ENCODE data around the gene EXOC8.

EXOC8 gene

DNA sequence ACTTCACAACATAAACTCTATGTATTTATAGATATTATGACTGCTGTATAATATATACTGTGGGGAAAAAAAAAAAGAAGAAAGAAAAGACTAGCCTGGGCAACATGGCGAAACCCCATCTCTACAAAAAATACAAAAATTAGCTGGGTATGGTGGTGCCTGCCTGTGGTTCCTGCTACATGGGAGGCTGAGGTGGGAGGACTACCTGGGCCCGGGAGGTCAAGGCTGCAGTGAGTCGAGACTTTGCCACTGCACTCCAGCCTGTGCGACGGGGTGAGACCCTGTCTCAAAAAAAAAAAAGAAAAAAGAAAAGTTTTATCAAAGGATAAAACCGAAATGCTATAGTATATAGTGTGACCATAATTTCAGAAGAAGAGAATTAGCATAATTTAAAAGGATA, 2.7 kb downstream of the EXOC8 start:
- Mint-ChIP-seq H3K27ac (no peak overlapping the region), H3K27me3 (no peaks in the 10 kb centered on the region), H3K4me1 (peaks cover 64% of the 10 kb centered on the region), H3K4me3 (peak overlapping the region; percentile 58), H3K36me3 (peaks cover 24% of the 10 kb centered on the region), H3K9me3 (no peaks in the 10 kb centered on the region)
- ATAC-seq = no peak

- Mint-ChIP-seq H3K36me3 (peaks cover 24% of the 10 kb centered on the region), H3K27ac (no peak overlapping the region), H3K9me3 (no peaks in the 10 kb centered on the region), H3K4me3 (peak overlapping the region; percentile 58), H3K27me3 (no peaks in the 10 kb centered on the region), H3K4me1 (peaks cover 64% of the 10 kb centered on the region)
- ATAC-seq = no peak
Measured at GRCh38 chr1:231334079-231334666, 3.5 kb downstream of the EXOC8 start.

- ATAC-seq = no peak
- no peaks in the 10 kb centered on the region for H3K27me3 Mint-ChIP-seq
- H3K4me1 Mint-ChIP-seq = peaks cover 58% of the 10 kb centered on the region
- no peaks in the 10 kb centered on the region for H3K9me3 Mint-ChIP-seq
- H3K27ac Mint-ChIP-seq = no peak overlapping the region
- no peak overlapping the region for H3K4me3 Mint-ChIP-seq
- H3K36me3 Mint-ChIP-seq = peaks cover 24% of the 10 kb centered on the region
Measured at GRCh38 chr1:231332761-231333160, 4.9 kb downstream of the EXOC8 start.

GRCh38 chr1:231329483-231329882, 8.2 kb downstream of the EXOC8 start:
- Mint-ChIP-seq H3K9me3 (no peaks in the 10 kb centered on the region), H3K4me3 (no peak overlapping the region), H3K27ac (no peak overlapping the region), H3K36me3 (peaks cover 17% of the 10 kb centered on the region), H3K27me3 (no peaks in the 10 kb centered on the region), H3K4me1 (peaks cover 35% of the 10 kb centered on the region)
- ATAC-seq = no peak

GRCh38 chr1:231327617-231328016, 10.0 kb downstream of the EXOC8 start:
- no peak for ATAC-seq
- peaks cover 29% of the 10 kb centered on the region for H3K4me1 Mint-ChIP-seq
- no peak overlapping the region for H3K4me3 Mint-ChIP-seq

DNA sequence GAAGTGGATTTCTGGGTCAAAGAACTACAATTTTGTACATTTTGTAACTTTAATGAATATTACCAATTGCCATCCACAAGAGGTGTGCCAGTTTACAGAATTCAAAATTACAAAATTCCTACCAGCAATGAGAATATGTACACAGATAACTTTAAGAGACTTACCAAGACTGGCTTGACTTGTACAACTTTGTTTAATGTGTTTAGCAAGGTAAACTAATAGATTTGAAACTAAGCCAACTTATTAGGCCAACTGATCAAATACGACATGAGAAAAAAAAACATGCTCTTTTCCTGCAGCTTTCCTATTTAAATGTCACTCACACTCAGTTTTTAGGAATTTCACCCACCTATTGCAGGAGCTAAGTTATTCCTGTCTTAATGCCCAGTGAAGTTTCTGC, 11.4 kb downstream of the EXOC8 start:
- no peak overlapping the region for H3K27ac Mint-ChIP-seq
- no peak for ATAC-seq
- H3K36me3 Mint-ChIP-seq = peaks cover 9% of the 10 kb centered on the region
- no peak overlapping the region for H3K4me3 Mint-ChIP-seq
- no peaks in the 10 kb centered on the region for H3K9me3 Mint-ChIP-seq
- peaks cover 20% of the 10 kb centered on the region for H3K4me1 Mint-ChIP-seq
- no peaks in the 10 kb centered on the region for H3K27me3 Mint-ChIP-seq

More at GRCh38 chr1:231327617-231328016, 10.0 kb downstream of the EXOC8 start:
- peaks cover 17% of the 10 kb centered on the region for H3K36me3 Mint-ChIP-seq
- H3K27ac Mint-ChIP-seq = no peak overlapping the region
- H3K9me3 Mint-ChIP-seq = no peaks in the 10 kb centered on the region
- H3K27me3 Mint-ChIP-seq = no peaks in the 10 kb centered on the region

GRCh38 chr1:231324660-231325059, 13.0 kb downstream of the EXOC8 start:
- Mint-ChIP-seq H3K4me1 (peaks cover 7% of the 10 kb centered on the region), H3K36me3 (no peaks in the 10 kb centered on the region), H3K4me3 (no peak overlapping the region), H3K27ac (no peak overlapping the region), H3K9me3 (no peaks in the 10 kb centered on the region), H3K27me3 (no peaks in the 10 kb centered on the region)
- no peak for ATAC-seq

DNA sequence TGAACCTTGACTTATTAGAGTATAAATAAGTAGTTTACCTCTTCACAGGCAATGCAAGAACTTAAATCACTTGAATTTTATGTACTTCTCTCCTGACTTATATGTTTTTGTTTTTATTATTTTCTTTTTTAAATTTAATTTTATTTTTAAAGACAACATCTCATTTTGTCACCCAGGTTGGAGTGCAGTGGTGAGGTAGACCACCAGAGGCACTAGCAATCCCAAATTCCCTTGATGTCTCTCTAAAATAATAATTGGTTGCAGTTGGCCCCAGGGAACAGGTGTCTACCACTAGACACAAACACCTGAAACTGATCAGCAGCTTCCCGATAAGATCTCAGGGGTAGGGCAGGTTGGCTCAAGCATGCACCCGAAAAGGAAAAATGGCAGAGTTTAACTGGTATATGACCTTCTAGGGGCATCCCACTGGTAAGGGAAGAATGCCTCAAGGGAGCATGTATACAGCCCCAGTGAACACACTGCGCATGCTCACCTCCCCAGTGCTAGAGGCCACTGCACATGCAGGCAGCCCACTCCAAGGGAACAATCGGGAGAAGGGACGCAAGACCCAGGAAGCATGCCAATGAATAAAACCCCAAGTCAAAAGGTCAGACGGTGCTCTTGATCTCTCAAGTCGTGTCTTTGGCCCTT, 14.6 kb downstream of the EXOC8 start:
- Mint-ChIP-seq H3K4me3 (no peak overlapping the region), H3K4me1 (no peaks in the 10 kb centered on the region), H3K36me3 (no peaks in the 10 kb centered on the region), H3K27me3 (no peaks in the 10 kb centered on the region), H3K27ac (no peak overlapping the region), H3K9me3 (no peaks in the 10 kb centered on the region)
- no peak for ATAC-seq

DNA sequence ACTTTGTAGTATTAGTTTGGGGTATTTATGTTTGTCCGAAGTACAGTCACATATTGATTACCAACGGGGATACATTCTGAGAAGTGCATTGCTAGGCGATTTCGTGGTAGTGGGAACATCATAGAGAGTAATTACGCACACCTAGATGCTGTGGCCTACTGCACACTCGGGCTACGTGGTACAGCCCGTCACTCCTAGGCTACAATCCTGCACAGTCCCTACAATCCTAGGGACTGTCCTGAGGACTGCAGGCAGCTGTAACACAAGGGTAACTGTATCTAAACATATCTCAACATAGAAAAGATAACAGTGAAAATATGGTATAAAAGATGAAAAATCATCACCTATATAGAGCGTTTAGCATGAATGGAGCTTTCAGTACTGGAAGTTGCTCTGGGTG, 18.6 kb downstream of the EXOC8 start:
- Mint-ChIP-seq H3K27me3 (no peaks in the 10 kb centered on the region), H3K4me1 (peaks cover 6% of the 10 kb centered on the region), H3K36me3 (no peaks in the 10 kb centered on the region), H3K9me3 (no peaks in the 10 kb centered on the region), H3K27ac (no peak overlapping the region), H3K4me3 (no peak overlapping the region)
- no peak for ATAC-seq

DNA sequence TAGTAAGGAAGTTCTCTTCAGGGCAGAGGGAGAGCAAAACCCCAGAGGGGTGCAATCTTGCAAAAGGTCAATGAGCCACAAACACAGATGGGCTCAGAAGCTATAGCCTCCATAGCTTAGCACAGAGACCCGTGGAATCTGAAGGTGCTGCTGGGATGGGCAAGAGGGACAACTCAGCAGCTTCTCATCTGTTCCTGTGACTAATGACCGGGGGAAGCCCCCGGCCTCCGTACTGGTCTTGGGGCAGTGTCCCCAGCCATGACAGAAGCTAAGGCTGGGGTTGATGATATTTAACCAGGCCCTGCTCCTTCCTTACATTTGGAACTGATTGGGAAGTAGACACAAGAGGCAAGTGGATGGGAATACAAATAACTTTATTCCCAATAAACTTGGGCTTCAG, 19.1 kb downstream of the EXOC8 start:
- Mint-ChIP-seq H3K27ac (no peak overlapping the region), H3K4me3 (no peak overlapping the region), H3K4me1 (peaks cover 6% of the 10 kb centered on the region), H3K36me3 (no peaks in the 10 kb centered on the region), H3K9me3 (no peaks in the 10 kb centered on the region), H3K27me3 (no peaks in the 10 kb centered on the region)
- ATAC-seq = no peak

DNA sequence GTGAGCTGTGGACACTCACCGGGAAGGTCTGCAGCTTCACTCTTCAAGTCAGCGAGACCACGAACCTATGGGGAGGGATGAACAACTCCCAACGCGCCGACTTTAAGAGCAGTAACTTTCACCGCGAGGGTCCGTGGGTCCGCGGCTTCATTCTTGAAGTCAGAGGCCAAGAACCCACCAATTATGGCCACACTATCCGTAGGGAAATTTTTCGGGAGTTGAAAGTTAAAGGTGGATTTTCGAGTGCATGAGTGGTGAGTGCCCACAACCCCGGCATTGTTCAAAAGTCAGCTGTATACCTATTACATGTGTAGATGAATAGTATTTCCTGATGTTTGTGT, 19.7 kb downstream of the EXOC8 start:
- Mint-ChIP-seq H3K27me3 (no peaks in the 10 kb centered on the region), H3K27ac (no peak overlapping the region)

GRCh38 chr1:231317306-231318014, 20.2 kb downstream of the EXOC8 start:
- H3K9me3 Mint-ChIP-seq = no peaks in the 10 kb centered on the region
- H3K27ac Mint-ChIP-seq = no peak overlapping the region
- ATAC-seq = no peak
- H3K27me3 Mint-ChIP-seq = no peaks in the 10 kb centered on the region
- no peak overlapping the region for H3K4me3 Mint-ChIP-seq
- peaks cover 6% of the 10 kb centered on the region for H3K4me1 Mint-ChIP-seq
- H3K36me3 Mint-ChIP-seq = no peaks in the 10 kb centered on the region

More for the DNA sequence above, 19.7 kb downstream of the EXOC8 start:
- Mint-ChIP-seq H3K9me3 (no peaks in the 10 kb centered on the region), H3K4me1 (peaks cover 6% of the 10 kb centered on the region), H3K36me3 (no peaks in the 10 kb centered on the region), H3K4me3 (no peak overlapping the region)
- no peak for ATAC-seq

DNA sequence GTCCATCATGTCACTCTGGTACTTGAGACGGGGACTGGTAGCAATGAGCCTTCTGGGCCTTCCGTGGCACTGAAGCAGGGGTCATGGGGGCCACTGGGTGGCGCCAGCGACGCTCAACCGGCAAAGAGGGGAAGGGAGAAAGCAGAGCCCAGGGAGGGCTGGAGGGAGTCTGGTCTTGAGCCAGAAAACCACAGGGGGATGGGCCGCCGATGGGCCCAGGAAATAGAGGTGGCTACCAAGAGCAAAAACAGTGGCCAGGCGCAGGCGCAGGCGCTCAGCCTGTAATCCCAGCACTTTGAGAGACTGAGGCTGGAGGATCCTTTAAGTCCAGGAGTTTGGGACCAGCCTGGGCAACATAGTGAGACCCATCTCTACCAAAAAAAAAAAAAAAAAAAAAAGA, 21.8 kb downstream of the EXOC8 start:
- Mint-ChIP-seq H3K27ac (no peak overlapping the region), H3K9me3 (no peaks in the 10 kb centered on the region), H3K4me3 (no peak overlapping the region), H3K27me3 (no peaks in the 10 kb centered on the region), H3K36me3 (no peaks in the 10 kb centered on the region), H3K4me1 (peaks cover 6% of the 10 kb centered on the region)
- ATAC-seq = peak; percentile 70

DNA sequence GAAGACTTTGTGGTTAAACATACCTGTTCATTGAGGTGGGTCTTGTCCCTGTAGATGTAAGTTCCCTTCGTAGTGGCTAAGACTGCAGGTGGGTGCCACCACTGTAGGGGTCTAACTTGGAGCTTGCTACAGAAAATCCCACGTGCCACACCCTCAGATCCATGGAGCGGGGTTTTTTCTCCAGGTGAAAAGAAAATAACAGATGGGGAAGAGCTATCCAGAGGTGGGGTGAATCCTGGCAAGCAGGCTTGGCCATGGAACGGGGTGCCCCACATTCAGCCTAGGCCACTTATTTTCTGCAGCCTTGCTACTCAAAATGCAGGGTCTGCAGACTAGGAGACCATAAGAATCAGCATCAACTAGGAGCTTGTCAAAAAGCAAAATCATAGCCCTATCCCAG, 24.0 kb downstream of the EXOC8 start:
- Mint-ChIP-seq H3K36me3 (no peaks in the 10 kb centered on the region), H3K4me1 (peaks cover 6% of the 10 kb centered on the region), H3K27me3 (no peaks in the 10 kb centered on the region), H3K9me3 (no peaks in the 10 kb centered on the region), H3K4me3 (no peak overlapping the region), H3K27ac (no peak overlapping the region)
- no peak for ATAC-seq

DNA sequence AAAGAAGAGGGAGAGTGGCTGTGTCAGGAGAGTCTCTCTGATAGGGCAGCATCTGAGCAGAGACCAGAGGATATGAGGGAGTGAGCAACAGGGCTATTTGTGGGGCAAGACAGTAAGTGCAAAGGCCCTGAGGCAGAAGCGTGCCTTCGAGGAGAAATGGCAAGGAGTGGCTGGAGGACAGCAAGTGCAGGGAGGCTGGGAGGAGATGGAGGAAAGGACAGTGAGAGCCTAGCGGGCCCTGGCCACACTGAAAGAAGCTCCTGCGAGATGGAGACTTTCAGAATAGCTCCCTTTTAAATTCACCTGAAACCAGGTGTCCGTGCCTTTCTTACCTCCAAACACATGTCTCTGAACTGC, 25.2 kb downstream of the EXOC8 start:
- H3K9me3 Mint-ChIP-seq = no peaks in the 10 kb centered on the region
- ATAC-seq = no peak
- no peaks in the 10 kb centered on the region for H3K27me3 Mint-ChIP-seq
- H3K27ac Mint-ChIP-seq = no peak overlapping the region
- H3K4me3 Mint-ChIP-seq = no peak overlapping the region
- H3K36me3 Mint-ChIP-seq = no peaks in the 10 kb centered on the region
- H3K4me1 Mint-ChIP-seq = peaks cover 6% of the 10 kb centered on the region

Measured in stimulated activated memory B cell treated with anti-CD40 and anti-IgM and Interleukin-4, amounts not matched to agents 10 μg/mL and 1 μg/mL and 100 μg/mL, for 72 hours (primary cell).